HG03520 (cell line): ENCODE results near the gene DNM3.
A peak's percentile ranks its signal among the peaks of the same experiment; 100 is the strongest.

ENCODE experiments used
- ATAC-seq: cut with Tn5 transposase; IDR thresholded peaks from one replicate; pipeline ENCODE4 v1.9.1; 2021; ENCODE audit warnings: mild to moderate bottlenecking, moderate library complexity; ENCODE audit not compliant: unreplicated experiment

The DNM3 gene

GRCh38 chr1:171868217-171868803, 27.0 kb downstream of the DNM3 start:
- ATAC-seq, result no peak

- no peak for ATAC-seq
Measured at GRCh38 chr1:171869097-171869496, 27.8 kb downstream of the DNM3 start.

GRCh38 chr1:171871848-171872247, 30.6 kb downstream of the DNM3 start:
- ATAC-seq, result no peak

GRCh38 chr1:171872430-171872829, 31.1 kb downstream of the DNM3 start:
- no peak for ATAC-seq

- ATAC-seq, result no peak
Measured at GRCh38 chr1:171873664-171874063, 32.4 kb downstream of the DNM3 start.

- ATAC-seq, result peak; percentile 95
Measured at GRCh38 chr1:171877701-171878100, 36.4 kb downstream of the DNM3 start.

- no peak for ATAC-seq
Measured at GRCh38 chr1:171879556-171879955, 38.3 kb downstream of the DNM3 start.

GRCh38 chr1:171881442-171881841, 40.1 kb downstream of the DNM3 start:
- ATAC-seq, result no peak

GRCh38 chr1:171883849-171884248, 42.6 kb downstream of the DNM3 start:
- no peak for ATAC-seq

GRCh38 chr1:171884475-171884874, 43.2 kb downstream of the DNM3 start:
- ATAC-seq, result no peak

GRCh38 chr1:171890131-171890530, 48.8 kb downstream of the DNM3 start:
- no peak for ATAC-seq

- no peak for ATAC-seq
Measured at GRCh38 chr1:171896936-171897703, 55.8 kb downstream of the DNM3 start.

GRCh38 chr1:171898941-171899340, 57.6 kb downstream of the DNM3 start:
- no peak for ATAC-seq

- no peak for ATAC-seq
Measured at GRCh38 chr1:171899838-171900237, 58.5 kb downstream of the DNM3 start.

- no peak for ATAC-seq
Measured at GRCh38 chr1:171901245-171901644, 59.9 kb downstream of the DNM3 start.

- ATAC-seq, result no peak
Measured at GRCh38 chr1:171902527-171902926, 61.2 kb downstream of the DNM3 start.

GRCh38 chr1:171904778-171905450, 63.6 kb downstream of the DNM3 start:
- ATAC-seq, result no peak

- ATAC-seq, result no peak
Measured at GRCh38 chr1:171909711-171910110, 68.4 kb downstream of the DNM3 start.

GRCh38 chr1:171910786-171911185, 69.5 kb downstream of the DNM3 start:
- ATAC-seq, result no peak

- ATAC-seq, result no peak
Measured at GRCh38 chr1:171911506-171911905, 70.2 kb downstream of the DNM3 start.

GRCh38 chr1:171912509-171913175, 71.3 kb downstream of the DNM3 start:
- ATAC-seq, result no peak

- ATAC-seq, result no peak
Measured at GRCh38 chr1:171913385-171913784, 72.1 kb downstream of the DNM3 start.
